Liver (tissue), 3 donors: ENCODE results near the gene TMEM186.

Experiments used
- ATF3 ChIP-seq: IDR thresholded peaks from 2 replicates; pipeline ENCODE4 v1.6.1; 2016; ENCODE audit warnings: antibody characterized with exemption
- CTCF ChIP-seq: fragments of 150-350 bp; IDR thresholded peaks from 2 replicates; pipeline ENCODE4 v1.5.1; 2017; ENCODE audit warnings: improper control_type of control experiment, low read depth, low read length; ENCODE audit not compliant: missing input control
- EGR1 ChIP-seq, 2 donors: IDR thresholded peaks; 2 replicates each; pipeline ENCODE4 v1.6.1; 2016 to 2018; ENCODE audit warnings: antibody characterized with exemption in 2 of 2, low read depth in 2 of 2
- GABPA ChIP-seq, 2 donors: IDR thresholded peaks in 1 of 2; conservative IDR thresholded peaks in 1 of 2; 2 replicates each; pipeline ENCODE4 v1.6.1; 2016; ENCODE audit warnings: antibody characterized with exemption in 2 of 2, mild to moderate bottlenecking in 1 of 2, moderate library complexity in 1 of 2
- RAD21 ChIP-seq, 2 donors: IDR thresholded peaks; 2 replicates each; pipeline ENCODE4 v1.6.1; 2016; ENCODE audit warnings: antibody characterized with exemption in 2 of 2, mild to moderate bottlenecking in 2 of 2
- REST ChIP-seq: IDR thresholded peaks from 2 replicates; pipeline ENCODE4 v1.6.1; 2016; ENCODE audit warnings: antibody characterized with exemption, mild to moderate bottlenecking
- TAF1 ChIP-seq: conservative IDR thresholded peaks from 2 replicates; pipeline ENCODE4 v1.6.1; 2016; ENCODE audit warnings: antibody characterized with exemption, mild to moderate bottlenecking
- donor health status: healthy.
- donor health status: healthy.

- TF ChIP-seq CTCF (no peak), GABPA (IDR thresholded peaks at IDR 0.05 in 1 of 2, conservative IDR thresholded peaks at IDR 0.05 in 1 of 2) (no peak), REST (no peak), TAF1 (no peak), RAD21 (IDR thresholded peaks at IDR 0.05) (no peak), EGR1 (IDR thresholded peaks at IDR 0.05; ENCODE audit: low read depth in 2 of 2) (no peak), ATF3 (no peak)
These were observed 21.3 kb downstream of the TMEM186 start for GRCh38 chr16:8776129-8776584.
